Activated T-cell treated with anti-CD3 and anti-CD28 coated beads, Interleukin-2, amount 50 U/mL, for 24 hours (primary cell): Measurements from ENCODE around the gene ZKSCAN8.

Source experiments
- DNase-seq: peaks from one replicate; pipeline ENCODE4 v3.0.0-alpha.2; 2020
- H3K27ac Mint-ChIP-seq: 2 replicates; pipeline ENCODE4 v1.8.0; 2020; ENCODE audit warnings: mild to moderate bottlenecking, mixed read lengths
- H3K27me3 Mint-ChIP-seq: 2 replicates; pipeline ENCODE4 v1.8.0; 2020; ENCODE audit warnings: mixed read lengths
- H3K36me3 Mint-ChIP-seq: 2 replicates; pipeline ENCODE4 v1.8.0; 2020; ENCODE audit warnings: low read depth, mixed read lengths
- H3K4me1 Mint-ChIP-seq: 2 replicates; pipeline ENCODE4 v1.8.0; 2020; ENCODE audit warnings: low read depth, mixed read lengths
- H3K4me3 Mint-ChIP-seq: 2 replicates; pipeline ENCODE4 v1.8.0; 2020; ENCODE audit warnings: mild to moderate bottlenecking, moderate library complexity, mixed read lengths
- H3K9me3 Mint-ChIP-seq: 2 replicates; pipeline ENCODE4 v1.8.0; 2020; ENCODE audit warnings: mixed read lengths

Gene ZKSCAN8

GRCh38 chr6:28206928-28207509, 65.3 kb downstream of the ZKSCAN8 start:
- Mint-ChIP-seq H3K4me3 (peak overlapping the region; percentile 79), H3K4me1 (peaks cover 23% of the 10 kb centered on the region), H3K36me3 (no peaks in the 10 kb centered on the region), H3K27me3 (peaks cover 76% of the 10 kb centered on the region), H3K9me3 (peaks cover 12% of the 10 kb centered on the region), H3K27ac (no peak overlapping the region)
- no peak for DNase-seq

GRCh38 chr6:28207510-28208110, 65.9 kb downstream of the ZKSCAN8 start:
- Mint-ChIP-seq H3K36me3 (no peaks in the 10 kb centered on the region), H3K9me3 (peaks cover 12% of the 10 kb centered on the region), H3K4me1 (peaks cover 25% of the 10 kb centered on the region), H3K4me3 (peak overlapping the region; percentile 79), H3K27ac (no peak overlapping the region), H3K27me3 (peaks cover 80% of the 10 kb centered on the region)
- DNase-seq: peak; percentile 42

- Mint-ChIP-seq H3K27ac (no peak overlapping the region), H3K36me3 (no peaks in the 10 kb centered on the region), H3K9me3 (peaks cover 12% of the 10 kb centered on the region), H3K27me3 (peaks cover 83% of the 10 kb centered on the region), H3K4me1 (peaks cover 31% of the 10 kb centered on the region), H3K4me3 (peak overlapping the region; percentile 79)
- no peak for DNase-seq
Measured at GRCh38 chr6:28208111-28208659, 66.5 kb downstream of the ZKSCAN8 start.
